ENCODE results near the gene HOXA10.

HOXA10 gene

DNA sequence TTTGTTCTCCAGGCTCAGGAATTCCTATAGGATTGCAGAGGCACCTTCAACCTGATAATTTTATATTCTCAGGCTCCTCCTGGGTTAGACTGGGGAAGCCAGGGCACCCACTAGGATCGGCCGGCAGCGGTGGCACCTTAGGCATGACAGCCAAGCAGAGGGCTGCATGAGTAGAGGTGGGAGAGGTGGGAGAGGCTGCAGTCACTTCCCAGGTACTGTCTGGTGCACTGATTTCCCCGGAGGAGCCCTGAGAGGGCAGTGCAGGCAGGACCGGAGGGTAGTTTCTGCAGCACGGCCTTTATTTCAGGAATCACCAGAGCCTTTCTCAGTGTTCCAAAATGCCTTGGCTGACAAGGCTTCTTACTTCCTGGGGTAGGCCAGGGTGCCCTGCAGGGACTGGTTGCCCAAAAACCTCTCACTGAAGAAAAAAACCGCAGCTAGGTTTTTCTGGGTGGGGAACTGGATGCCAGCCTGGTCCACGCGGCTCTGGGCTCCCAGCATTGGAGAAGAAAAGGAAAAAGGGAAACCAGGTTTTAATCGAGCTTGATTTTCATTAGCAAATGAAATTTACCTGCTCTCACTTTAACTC lies 29.3 kb upstream of the HOXA10 start:
- no peak for DNase-seq

DNA sequence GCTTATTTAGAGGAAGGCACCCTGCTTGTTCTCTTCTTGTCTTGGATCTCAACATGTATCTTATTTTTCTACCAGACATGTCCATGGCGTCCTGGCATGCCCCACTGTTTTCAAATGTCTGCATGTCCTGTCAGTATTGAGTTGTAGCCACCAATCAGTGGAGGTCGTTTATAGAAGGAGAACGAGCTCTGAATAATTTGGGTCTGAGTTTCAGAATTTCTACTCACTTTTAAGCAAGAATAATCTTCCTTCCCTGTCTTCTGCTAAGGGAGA lies 28.7 kb upstream of the HOXA10 start:
- no peak for DNase-seq

GRCh38 chr7:27202018-27202861 lies 28.1 kb upstream of the HOXA10 start:
- DNase-seq = no peak

- DNase-seq = no peak
Measured at GRCh38 chr7:27201580-27202017, 27.5 kb upstream of the HOXA10 start.

DNA sequence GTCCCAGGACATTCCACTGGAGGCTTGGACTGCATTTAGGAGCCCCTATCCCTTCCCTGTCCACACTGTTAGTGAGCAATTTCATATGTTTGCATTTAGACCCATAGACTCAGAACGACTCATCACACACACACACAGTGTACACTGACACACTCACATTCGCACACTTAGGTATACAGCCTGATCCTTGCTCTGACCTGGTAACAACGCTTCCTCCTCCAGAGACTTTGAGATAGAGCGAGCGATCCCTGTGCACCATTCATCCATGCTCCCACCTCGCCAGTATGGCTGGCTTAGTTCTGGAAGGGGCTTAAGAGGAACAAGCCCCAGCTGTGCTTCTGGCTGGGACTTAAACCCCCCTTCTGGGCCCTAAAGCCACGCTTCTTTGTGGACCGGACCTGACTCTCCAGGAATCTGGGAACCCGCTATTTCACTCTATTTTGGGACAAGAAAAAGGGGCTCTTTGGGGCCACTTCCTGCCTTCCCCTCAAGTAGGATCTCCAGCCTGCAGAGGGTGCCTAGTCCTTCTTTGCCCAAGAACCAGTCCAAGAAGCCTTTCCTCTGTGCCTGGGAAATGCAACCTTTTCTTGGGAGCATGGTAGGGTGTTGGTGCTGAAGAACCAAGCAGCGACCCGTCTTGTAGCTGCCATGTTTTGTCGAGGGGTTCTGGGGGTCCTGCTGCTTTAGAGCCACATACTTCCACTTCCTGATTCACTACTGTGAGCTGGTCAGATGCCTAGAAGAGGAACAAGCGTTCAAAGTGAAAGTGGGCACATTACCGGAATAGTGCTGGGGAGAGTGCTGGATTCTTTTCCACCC lies 26.9 kb upstream of the HOXA10 start:
- DNase-seq = no peak

DNA sequence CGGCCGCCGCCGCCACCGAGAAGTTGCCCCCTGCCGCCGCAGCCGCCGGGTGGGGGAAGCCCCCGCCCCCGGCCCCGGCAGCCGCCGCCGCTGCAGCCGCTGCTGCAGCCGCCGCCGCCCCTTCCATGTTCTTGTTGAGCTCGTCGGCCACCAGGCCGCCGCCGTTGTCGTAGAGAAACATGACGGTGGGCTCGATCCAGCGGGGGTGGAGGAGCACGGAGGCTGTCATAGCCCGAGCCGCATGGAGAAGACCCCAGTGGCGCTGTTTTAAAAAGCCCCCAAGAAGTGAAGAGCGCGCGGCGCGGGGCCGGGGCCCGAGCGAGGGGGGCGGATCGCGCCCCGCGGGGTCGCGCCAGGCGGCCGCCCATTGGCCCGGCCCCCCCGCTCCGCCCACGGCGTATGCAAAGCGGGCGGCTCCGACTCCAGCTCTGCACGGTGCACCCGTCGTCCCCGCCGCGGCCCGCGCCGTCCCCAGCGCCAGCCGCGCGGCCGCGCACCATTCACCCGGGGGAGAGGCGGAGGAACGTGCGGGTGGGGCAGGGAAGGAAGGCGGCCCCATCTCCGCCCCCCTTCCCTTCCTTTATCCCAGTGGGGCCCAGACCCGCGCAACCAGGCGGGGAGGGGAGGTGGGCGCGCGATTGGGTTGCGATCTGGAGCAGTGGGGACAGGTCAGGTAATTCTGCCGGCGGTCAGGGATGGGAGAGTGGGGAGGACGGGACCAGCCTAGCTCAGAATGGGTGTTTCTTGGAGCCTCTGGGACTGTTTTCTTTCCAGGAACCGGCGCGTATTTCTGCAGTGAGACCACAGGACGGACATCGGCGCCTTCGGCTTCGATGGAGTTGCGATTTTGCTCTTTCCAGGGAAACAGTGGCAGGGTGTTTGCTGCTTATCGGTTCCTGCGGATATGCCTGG lies 26.0 kb upstream of the HOXA10 start, which contains the start of gene HOXA13:
Gene HOXA13, minus strand, starts transcription at position 243 of the 912 bp plus-strand sequence. Its CDS starts 14 bp downstream, at position 229.
- no peak for DNase-seq

- DNase-seq = no peak
Measured at GRCh38 chr7:27198871-27199801, 25.0 kb upstream of the HOXA10 start.

DNA sequence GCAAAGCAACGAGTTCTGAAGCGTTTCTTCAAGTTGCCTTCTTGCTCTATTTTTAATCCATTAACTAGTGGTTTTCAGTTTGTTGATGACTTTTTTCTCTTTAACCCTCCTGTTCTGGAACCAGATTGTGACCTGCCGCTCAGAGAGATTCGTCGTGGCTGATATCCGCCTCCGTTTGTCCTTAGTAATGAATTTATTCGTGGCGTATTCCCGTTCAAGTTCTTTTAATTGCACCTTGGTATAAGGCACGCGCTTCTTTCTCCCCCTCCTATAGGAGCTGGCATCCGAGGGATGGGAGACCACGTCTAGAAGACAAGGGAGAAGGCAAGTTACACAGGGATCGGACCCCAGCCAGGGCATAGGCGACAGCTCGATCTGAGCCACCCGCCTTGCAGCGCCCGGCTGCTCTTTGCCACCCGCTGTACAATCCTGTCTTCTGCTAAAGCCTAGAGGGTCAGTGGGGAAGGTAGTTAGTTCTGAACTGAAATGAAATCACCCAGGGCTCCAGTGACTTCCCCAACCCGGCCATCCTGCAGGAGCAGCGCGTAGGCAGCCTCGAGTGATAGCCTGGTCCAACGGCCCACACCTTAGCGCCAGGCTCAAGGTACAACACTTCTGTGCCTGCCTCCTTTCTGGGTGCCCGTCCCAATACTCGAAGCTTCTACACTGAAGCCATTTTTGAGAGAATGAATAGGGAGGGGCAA lies 24.2 kb upstream of the HOXA10 start:
- no peak for DNase-seq

- no peak for DNase-seq
Measured at GRCh38 chr7:27197137-27198042, 23.3 kb upstream of the HOXA10 start.

DNA sequence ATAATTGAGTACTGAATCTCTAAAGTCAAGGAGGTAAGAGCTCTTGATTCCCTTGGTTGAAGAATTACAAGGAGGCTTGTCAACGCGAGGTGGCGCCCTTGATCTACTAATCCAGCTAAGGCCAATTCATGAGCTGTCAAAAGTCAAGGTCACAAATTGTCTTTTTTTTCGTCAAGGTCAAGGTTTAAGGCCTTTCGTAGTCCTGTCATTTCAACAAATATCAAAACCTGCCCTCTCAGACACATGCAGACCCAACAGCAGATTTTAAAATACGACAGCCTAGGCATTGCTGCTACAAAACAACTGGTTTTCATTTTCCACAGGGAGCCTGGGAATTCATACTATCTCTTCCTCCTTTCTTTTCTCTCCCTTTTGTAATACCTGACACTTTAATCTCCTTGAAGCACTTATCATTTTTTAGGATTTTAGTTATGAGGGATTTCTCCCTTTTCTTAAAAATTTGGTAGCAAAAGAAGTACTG lies 22.2 kb upstream of the HOXA10 start:
- DNase-seq = peak; percentile 76

GRCh38 chr7:27194686-27195379 lies 20.7 kb upstream of the HOXA10 start:
- DNase-seq = no peak

- DNase-seq = no peak
Measured at GRCh38 chr7:27194002-27194352, 19.9 kb upstream of the HOXA10 start.

DNA sequence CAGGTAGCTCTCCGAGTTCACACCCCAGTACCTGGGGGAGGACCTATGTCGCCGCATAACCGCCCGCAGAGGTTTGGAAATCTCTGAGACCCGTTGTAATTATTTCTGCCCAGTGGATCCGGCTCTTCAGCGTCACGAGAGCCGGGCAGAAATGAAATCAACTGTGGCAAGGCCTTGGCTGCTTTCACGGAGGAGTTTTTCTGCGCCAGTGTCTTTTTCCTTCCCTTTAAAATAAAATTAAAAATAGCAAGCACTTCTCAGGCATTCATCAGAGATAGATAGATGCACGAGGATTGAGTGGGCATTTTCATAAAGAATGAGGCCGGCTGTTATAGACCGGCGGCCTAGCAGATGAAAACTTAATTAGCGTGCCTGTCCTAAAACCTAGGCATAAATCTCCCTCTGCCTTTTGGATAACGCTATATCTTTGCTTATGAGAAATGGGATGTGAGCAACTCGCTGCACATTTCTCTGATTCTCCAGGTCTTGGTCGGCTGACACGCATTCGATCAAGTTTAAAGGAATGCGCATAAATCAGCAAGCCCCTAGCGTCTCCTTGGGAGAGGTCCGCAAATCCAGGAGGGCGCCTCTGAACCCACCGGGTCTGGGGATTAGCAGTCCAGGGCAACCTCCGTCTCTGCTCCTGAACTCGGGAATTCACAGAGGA lies 19.3 kb upstream of the HOXA10 start:
- no peak for DNase-seq

DNA sequence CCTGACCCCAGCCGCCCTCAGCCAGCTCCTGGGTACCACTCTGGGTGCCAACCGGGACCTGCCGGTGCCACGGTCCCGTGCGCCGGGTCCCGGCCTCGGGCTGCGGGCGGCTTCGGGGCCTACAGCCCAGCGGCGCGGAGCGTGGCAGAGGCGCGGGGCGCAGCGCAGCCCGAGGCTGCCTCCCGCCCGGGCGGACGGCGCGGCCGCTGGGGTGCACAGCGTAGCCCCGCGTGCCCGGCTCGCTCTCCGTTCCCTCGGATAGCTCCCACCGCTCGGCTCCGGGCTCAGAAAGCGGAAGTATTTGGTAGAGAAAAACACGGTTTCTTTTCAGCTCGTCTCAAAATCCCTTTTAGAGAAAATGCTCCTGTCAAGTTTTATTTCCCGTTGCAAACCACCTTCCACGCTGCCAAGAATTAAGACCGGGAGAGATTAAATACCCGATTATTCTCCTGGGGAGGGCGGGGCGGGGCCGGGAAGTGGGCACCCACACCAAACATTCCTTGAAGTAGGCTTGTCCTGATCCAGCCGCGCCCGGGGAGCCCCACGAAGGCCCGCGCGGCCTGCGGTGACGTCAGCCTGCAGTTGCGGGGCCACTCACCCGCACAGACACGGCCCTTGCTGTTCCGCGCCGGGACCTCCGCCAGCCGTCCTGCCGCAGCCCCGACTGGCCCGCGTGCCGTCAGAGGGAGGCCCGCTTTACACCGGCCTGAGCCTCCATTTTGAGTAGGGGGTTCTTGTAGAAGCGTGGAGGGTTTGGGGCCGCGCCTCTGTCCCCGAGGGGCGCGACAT lies 18.6 kb upstream of the HOXA10 start:
- no peak for DNase-seq

GRCh38 chr7:27191833-27192545 lies 17.9 kb upstream of the HOXA10 start:
- DNase-seq = no peak

GRCh38 chr7:27191161-27191731 lies 17.1 kb upstream of the HOXA10 start:
- DNase-seq = no peak

Measured in effector CD8-positive, alpha-beta T cell (primary cell).